Tibial artery (tissue), 4 donors: Measurements from ENCODE around the gene FREM1.

Source experiments
- DNase-seq, 2 donors: peaks; one replicate each; pipeline ENCODE4 v3.0.0-alpha.2; 2019
- H3K27ac ChIP-seq, 2 donors: fragments of 200-600 bp; sonication (generic) in 1 of 2; 1 replicate in 1 of 2; 2 replicates in 1 of 2; pipeline ENCODE4 v1.5.1; 2018 to 2019; ENCODE audit warnings: mild to moderate bottlenecking in 1 of 2
- H3K27me3 ChIP-seq, 2 donors: fragments of 200-600 bp; sonication (generic) in 1 of 2; one replicate each; pipeline versions ENCODE4 v1.5.1 to v1.6.0; 2016 to 2019
- H3K36me3 ChIP-seq, 3 donors: fragments of 200-600 bp; sonication (generic) in 2 of 3; one replicate each; pipeline ENCODE4 v1.5.1; 2016 to 2019; ENCODE audit warnings: mild to moderate bottlenecking in 2 of 3
- H3K4me1 ChIP-seq, 4 donors: fragments of 200-600 bp; sonication (generic) in 2 of 4; 1 replicate in 3 of 4; 2 replicates in 1 of 4; pipeline ENCODE4 v1.5.1; 2016 to 2019
- H3K4me3 ChIP-seq, 2 donors: fragments of 200-600 bp; sonication (generic) in 1 of 2; 1 replicate in 1 of 2; 2 replicates in 1 of 2; pipeline ENCODE4 v1.5.1; 2018 to 2019; ENCODE audit warnings: mild to moderate bottlenecking in 2 of 2
- H3K9me3 ChIP-seq, 3 donors: fragments of 200-600 bp; sonication (generic) in 1 of 3; one replicate each; pipeline ENCODE4 v1.5.1; 2016 to 2019
- CTCF ChIP-seq, 2 experiments: fragments of 200-600 bp in 1 of 2; fragments of 450-650 bp in 1 of 2; IDR thresholded peaks; one replicate each; pipeline ENCODE4 v1.5.1; 2017 to 2019; ENCODE audit warnings: antibody characterized with exemption in 2 of 2, mild to moderate bottlenecking in 1 of 2, moderate library complexity in 1 of 2
- intact Hi-C: fragments of 100-400 bp; cut with DNase I; formaldehyde crosslinking; loops from one replicate; pipeline ENCODE4 v1.15.0; 2023; ENCODE audit warnings: low total_unique reads

FREM1 gene

GRCh38 chr9:14741369-14741768 lies 168.9 kb downstream of the FREM1 start:
- Histone ChIP-seq H3K27ac (no peak overlapping the region), H3K27me3 (no peaks in the 10 kb centered on the region), H3K9me3 (no peaks in the 10 kb centered on the region), H3K4me1 (no peaks in the 10 kb centered on the region), H3K4me3 (no peak overlapping the region), H3K36me3 (peaks cover 8 to 40% (median 26%) of the 10 kb centered on the region in 3 donors)
- DNase-seq, result no peak
- TF ChIP-seq CTCF (IDR thresholded peaks at IDR 0.05), result no peak
- intact Hi-C loops, result no loop called here

- Histone ChIP-seq H3K36me3 (peaks cover 4 to 20% (median 18%) of the 10 kb centered on the region in 3 donors), H3K27me3 (no peaks in the 10 kb centered on the region), H3K4me3 (no peak overlapping the region), H3K27ac (no peak overlapping the region), H3K9me3 (no peaks in the 10 kb centered on the region), H3K4me1 (no peaks in the 10 kb centered on the region)
- intact Hi-C loops, result no loop called here
- TF ChIP-seq CTCF (IDR thresholded peaks at IDR 0.05), result no peak
- DNase-seq, result no peak
These were observed 177.1 kb downstream of the FREM1 start for GRCh38 chr9:14733133-14733532.

DNA sequence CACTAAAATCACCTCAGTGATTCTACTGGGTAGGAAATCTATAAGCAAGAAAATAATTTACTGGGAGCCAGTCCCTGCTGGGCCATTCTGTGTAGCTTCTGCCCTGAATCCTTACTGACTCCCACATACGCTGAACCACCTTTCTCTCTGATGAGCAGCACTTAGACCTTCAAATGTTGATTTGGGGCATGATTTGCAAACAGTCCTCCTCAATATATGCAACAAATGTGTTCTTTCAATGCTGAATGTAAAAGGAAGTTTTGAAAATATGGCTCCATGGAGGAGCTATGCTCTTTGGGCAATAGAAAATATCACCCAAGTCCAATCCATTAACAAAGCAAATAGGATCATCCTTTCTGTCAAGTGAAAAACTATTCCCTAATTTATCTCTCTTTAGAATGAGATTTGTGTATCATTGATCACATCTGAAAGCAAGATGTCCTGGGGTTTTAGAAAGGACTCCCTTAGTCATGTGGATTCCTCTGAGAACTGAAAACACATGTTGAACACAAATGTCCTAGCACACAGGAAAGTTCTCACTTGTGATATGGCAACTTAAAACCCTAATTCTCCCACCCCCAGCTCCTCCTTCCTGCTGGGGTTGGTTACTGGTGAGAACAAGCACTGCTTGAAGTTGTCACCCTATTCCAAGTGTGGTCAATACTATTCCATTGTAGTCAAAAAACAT lies 178.8 kb downstream of the FREM1 start:
- intact Hi-C loops, result no loop called here
- DNase-seq, result no peak
- Histone ChIP-seq H3K27me3 (no peaks in the 10 kb centered on the region), H3K27ac (no peak overlapping the region), H3K4me1 (no peaks in the 10 kb centered on the region), H3K9me3 (no peaks in the 10 kb centered on the region), H3K36me3 (peaks cover 0 to 8% (median 3%) of the 10 kb centered on the region in 3 donors), H3K4me3 (no peak overlapping the region)
- no peak for TF ChIP-seq CTCF (IDR thresholded peaks at IDR 0.05)

DNA sequence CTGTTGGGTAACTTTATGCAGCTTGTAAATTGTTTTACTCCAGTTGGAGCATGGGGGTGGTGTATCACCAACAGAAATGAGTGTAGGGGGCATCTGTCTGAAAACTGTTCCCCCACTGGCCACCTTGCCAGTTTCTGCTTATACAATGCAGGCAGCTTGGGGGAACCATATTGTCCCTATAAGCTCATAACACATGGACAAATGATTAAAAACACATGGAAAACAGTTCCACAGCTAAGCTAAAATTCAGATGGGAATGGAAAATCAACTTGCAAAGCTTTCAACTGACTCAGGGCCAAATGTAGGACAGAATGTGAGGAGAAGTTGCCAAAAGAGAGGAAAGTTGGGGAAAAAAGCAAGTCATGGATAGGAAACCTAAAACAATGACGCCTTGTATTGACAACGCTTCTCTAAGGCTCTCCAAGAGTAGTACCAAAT lies 179.7 kb downstream of the FREM1 start:
- no peaks in the 10 kb centered on the region for H3K27me3 ChIP-seq
- TF ChIP-seq CTCF (IDR thresholded peaks at IDR 0.05), result no peak
- DNase-seq, result no peak
- no peaks in the 10 kb centered on the region for H3K9me3 ChIP-seq
- no peaks in the 10 kb centered on the region for H3K4me1 ChIP-seq
- no peak overlapping the region for H3K4me3 ChIP-seq
- intact Hi-C loops, result no loop called here
- no peak overlapping the region for H3K27ac ChIP-seq
- peaks cover 0 to under 1% (median 0%) of the 10 kb centered on the region in 3 donors for H3K36me3 ChIP-seq

- Histone ChIP-seq H3K4me1 (no peaks in the 10 kb centered on the region), H3K36me3 (no peaks in the 10 kb centered on the region), H3K27ac (no peak overlapping the region), H3K27me3 (no peaks in the 10 kb centered on the region), H3K9me3 (no peaks in the 10 kb centered on the region), H3K4me3 (no peak overlapping the region)
- intact Hi-C loops, result no loop called here
- TF ChIP-seq CTCF (IDR thresholded peaks at IDR 0.05), result no peak
- DNase-seq, result no peak
These were observed 186.9 kb downstream of the FREM1 start for GRCh38 chr9:14723301-14723700.
